ENCODE data around the gene BSDC1.

GRCh38 chr1:32331549-32331948, 62.7 kb downstream of the BSDC1 start:
- TF ChIP-seq ELF4 (IDR thresholded peaks at IDR 0.05) (no peak), SUZ12 (IDR thresholded peaks at IDR 0.05) (no peak), FOXM1 (IDR thresholded peaks at IDR 0.05; ENCODE audit: borderline replicate concordance) (no peak), CTBP1 (IDR thresholded peaks at IDR 0.05; ENCODE audit: borderline replicate concordance) (no peak)

All from HEK293T (cell line).